ENCODE results near the gene FN3K.

FN3K gene

GRCh38 chr17:82703935-82704865 is 31.2 kb upstream of the FN3K start:
- DNase-seq, result no peak

DNA sequence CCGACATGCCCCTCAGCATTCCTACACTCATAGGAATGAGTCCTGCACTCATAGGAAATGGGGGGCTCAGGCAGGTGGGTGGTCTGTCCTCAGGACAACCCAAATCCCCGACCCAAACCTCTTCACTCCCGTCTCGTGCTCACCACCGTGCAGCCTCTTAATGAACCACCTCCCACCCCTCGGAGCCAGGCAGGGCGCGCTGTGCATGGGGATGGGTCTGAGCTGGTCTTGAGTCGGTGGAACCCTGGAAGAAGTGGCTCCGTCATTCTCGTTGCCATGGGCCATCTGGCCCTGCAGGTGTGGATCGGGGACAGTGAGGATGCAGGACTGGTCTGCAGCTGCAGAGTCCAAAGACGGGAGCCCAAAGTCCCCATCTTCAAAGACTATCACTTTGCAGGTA is 30.5 kb upstream of the FN3K start:
- no peak for DNase-seq

- no peak for DNase-seq
These were observed 29.7 kb upstream of the FN3K start for GRCh38 chr17:82705756-82706155.

GRCh38 chr17:82709024-82709675 is 26.3 kb upstream of the FN3K start:
- no peak for DNase-seq

GRCh38 chr17:82709676-82710498 is 25.5 kb upstream of the FN3K start:
- no peak for DNase-seq

DNA sequence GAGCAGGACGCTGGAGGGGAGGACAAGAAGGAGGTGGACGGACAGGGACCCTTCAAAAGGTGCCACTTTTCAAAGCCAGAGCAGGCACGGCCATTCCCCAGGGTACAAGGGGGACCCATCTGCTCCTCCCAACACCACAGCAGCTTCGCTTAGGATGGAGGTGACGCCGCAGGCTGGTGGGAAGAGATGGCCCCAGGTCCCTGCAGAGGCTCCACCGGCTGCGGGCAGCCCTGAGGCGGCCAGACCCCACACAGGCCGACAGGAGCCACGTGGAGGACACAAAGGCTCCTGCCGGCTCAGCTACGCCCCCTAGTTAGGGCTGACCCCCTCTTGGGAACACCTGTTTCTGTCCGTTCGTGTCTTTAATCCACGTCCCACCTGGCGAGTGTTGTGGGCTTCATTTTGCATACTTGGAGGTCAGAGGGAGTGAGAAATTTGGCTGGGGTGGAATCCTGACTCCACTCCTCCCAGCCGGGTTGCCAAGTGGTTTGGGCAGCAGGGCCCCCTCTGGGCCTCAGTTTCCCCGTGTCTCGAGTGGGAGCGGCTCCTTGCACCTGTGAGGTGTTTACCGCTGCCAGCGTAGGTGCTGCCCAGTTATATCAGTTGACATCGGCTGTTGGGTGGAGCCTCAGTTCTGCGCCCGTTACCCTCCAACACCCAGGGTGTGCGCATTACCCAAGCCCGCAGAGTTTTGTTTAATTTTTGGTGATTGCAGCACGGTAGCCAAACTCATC is 24.7 kb upstream of the FN3K start:
- no peak for DNase-seq

GRCh38 chr17:82713071-82713723 is 22.2 kb upstream of the FN3K start:
- no peak for DNase-seq

DNA sequence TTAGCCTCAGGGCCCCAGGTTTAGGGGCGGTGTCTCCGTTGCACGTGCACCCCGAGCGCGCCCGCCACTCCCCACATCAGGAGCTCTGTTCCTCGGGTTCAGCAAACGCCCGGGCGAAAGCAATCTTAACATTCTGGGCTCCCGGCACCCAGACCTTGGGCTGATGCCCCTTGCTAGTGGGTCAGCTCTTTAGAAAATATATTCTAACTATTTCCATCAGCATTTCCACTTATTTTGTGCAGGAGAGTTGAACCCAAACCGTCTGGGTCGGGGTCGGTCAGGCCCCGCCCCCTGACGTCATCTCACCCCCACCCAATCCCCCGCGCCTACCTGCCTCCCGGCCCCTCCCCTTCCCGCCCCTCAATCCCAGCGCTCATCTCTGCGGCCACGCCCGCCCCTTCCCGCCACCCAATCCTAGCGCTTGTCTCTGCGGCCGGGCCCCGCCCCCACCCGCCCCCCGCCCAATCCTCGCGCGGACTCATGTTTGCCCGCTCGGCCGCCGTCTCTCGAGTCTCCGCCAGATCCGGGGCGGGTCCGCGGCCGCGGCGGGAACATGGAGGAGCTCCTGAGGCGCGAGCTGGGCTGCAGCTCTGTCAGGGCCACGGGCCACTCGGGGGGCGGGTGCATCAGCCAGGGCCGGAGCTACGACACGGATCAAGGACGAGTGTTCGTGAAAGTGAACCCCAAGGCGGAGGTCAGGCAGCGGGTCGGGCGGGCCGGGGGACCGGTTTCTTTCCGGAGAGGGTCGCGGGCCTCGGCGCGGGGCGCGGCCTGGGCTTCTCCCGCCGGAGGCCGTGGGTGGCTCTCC is 19.0 kb upstream of the FN3K start, which contains the start of gene FN3KRP:
Gene FN3KRP (plus strand): TSS at position 504 of the 808 bp plus-strand sequence. CDS start 50 bp downstream, at position 554.
- peak; percentile 91 for DNase-seq

- peak; percentile 9 for DNase-seq
These were observed 16.3 kb upstream of the FN3K start for GRCh38 chr17:82718986-82719685.

DNA sequence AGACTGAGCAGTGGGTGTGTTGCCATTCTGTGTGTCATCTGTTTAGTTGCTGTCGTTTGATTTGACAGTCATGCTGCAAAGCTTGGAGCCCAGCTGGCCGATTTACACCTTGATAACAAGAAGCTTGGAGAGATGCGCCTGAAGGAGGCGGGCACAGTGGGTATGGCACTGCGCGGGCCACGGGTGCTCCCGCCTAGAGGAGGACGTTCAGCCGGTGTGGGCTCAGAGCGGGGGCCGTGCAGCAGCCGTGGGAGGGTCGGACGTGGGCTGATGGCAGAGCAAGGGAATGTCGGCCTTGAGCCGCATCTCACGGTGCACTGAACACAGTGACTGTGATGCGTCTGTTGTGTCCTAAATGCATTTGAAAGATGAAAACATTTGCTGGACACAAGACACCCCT is 15.2 kb upstream of the FN3K start:
- no peak for DNase-seq

GRCh38 chr17:82722341-82723013 is 12.9 kb upstream of the FN3K start:
- no peak for DNase-seq

DNA sequence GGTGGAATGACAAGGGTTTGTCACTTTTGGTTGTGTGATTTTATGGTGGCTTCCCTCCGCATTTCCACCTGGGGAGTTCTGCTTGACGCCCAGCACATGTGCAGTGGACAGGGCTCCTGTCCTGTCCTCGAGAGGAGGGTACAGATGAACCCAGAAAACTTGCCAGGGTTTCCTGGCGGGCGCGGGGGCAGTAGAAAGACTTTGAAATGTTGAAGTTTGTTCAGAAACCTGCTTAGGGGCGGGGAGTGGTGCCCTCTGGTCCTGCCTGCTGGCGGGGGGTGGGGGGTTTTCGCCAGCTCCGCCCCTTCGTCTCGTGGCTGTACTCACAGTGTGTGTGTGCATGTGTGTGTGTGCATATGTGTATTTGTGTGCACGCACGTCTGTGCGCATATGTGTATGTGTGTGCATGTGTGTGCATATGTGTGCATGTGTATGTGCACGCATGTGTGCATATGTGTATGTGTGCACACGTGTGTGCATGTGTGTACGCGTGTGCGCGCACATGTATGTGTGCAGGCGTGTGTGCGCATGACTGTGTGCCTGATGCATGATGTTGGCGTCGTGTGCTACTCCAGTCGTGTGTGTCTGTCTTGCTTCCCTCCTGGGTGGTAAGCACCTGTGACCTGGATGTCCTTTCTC is 12.1 kb upstream of the FN3K start:
- no peak for DNase-seq

- no peak for DNase-seq
These were observed 9.0 kb upstream of the FN3K start for GRCh38 chr17:82726427-82726826.

DNA sequence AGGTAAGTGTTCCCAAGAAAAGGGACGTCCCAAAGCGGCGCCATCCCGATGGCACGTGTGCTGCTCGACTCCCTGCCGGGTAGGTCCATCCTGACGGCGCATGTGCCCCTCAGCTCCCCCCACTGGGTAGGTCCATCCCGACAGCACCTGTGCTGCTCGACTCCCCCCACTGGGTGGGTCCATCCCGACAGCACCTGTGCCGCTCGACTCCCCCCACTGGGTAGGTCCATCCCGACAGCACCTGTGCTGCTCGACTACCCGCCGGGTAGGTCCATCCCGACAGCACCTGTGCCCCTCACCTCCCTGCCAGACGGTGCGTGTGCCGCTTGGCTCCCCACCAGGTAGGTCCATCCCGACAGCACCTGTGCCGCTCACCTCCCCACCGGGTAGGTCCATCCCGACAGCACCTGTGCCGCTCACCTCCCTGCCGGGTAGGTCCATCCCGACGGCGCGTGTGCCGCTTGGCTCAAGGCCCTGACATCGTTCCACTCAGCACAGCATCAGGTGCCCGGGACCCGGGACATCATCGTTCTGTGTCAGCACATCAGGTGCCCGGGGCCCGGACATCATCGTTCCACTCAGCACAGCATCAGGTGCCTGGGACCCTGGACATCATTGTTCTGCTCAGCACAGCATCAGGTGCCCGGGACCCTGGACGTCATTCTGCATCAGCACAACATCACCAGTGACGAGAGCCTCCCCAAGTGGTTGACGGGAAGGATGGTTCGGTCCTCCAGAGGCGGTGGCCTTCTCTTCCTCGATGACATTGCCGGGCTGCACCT is 5.7 kb upstream of the FN3K start:
- no peak for DNase-seq

DNA sequence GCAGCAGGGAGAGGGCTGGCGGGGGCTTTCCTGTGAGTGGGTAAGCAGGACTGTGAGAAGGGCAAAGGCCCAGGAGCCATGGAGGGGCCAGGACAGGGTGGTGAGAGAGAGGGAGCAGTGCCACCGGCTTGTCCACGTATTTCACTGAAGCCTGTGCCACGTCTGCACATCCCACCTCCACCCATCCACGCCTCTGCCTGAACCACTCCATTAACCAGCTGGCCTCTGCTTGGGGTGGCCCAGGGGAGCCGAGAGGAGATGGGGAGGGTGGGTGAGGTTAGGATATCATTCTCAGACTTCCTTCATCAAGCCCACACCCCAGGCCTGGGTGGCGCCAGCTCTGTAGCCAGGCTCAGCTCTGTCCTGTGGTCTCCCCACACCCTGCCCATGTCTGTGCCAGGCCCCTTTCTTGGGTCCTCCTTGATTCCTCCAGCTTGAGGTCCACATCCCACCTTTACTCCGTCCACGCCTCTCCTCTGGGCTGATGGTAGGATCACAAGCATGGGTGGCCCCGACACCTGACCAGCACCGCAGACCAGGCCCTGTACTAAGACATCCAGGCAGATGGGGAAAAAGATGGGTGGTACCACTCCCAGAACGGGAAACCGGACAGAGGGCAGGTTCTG is 3.2 kb upstream of the FN3K start:
- DNase-seq, result no peak

DNA sequence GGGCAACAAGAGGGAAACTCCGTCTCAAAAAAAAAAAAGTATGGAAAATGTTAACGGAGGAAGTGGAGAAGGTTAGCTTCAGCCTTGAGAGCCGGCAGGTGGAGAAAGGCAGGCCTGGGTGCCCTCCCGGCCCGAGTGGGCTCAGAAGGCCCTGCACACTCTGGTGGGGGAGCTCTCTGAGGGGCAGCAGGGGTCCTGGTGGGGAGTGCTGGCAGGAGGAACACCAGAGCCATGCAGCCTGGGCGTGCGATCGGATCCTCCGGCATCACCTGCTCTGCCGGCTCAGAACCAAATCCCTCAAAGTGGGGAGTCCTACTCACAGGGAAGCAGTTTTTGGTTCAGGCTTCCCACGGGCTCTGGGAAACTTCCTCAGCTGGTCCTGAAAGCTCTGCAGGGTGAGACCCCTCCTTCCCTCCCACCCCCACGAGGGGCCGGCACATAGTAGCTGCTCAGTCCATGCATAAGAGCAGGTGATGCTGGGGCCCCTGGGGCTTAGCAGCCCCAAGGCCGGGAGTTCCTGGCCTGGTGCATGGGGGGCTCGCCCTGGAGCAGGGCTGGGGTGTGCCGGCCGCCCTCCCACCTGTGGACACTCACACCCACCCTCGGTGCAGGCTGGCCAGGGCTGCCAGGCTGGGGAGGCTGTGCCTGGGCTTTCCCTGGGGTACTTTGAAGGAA is 1.2 kb downstream of the FN3K start:
- DNase-seq, result no peak

Measured in NCI-H1105 (cell line).